Ramos (cell line): Measurements from ENCODE around the gene F2RL3.
"Not testable (repeated sequence)": the region's sequence is repeated elsewhere in the genome, so short reads cannot be mapped to it uniquely, and the experiment has no call there.

Experiments used
- in situ Hi-C: fragments of 300-500 bp; cut with MboI; formaldehyde crosslinking; loops from one replicate; pipeline ENCODE4 v1.14.3; 2022; ENCODE audit warnings: low sequenced_read_pairs; ENCODE audit not compliant: unreplicated experiment

F2RL3 gene

DNA sequence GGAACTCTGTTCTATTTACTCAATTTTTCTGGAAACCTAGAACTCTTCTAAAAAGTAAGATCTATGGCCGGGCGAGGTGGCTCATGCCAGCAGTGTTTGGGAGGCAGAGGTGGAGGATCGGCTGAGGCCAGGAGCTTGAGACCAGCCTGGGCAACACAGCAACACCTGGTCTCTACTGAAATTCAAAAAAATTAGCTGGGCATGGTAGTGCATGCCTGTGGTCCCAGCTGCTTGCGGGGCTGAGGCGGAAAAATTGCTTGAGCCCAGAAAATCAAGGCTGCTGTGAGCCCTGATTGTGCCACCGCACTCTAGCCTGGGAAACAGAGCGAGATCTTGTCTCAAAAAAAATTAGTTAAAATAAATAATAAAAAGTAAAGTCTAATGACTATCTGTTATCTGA lies 28.6 kb downstream of the F2RL3 start:
- in situ Hi-C loops, result no loop called here

DNA sequence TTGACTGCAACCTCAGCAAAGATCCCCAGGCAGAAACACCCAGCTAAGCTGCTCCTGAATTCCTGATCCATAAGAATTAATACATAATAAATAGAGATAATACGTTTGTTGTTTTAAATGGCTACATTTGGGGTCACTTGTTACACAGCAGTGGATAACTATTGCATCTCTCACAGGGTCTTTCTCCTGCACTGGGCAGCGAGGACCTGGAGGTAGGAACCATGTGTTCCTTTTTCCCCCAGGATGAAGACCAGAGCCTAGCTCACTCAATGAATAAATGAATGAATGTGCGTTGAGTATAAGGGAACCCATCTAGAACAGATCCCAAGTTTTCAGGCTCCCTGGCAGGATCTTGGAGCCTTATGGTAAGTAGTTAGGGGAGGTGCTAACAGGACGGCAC lies 30.7 kb downstream of the F2RL3 start:
- in situ Hi-C loops, result no loop called here

DNA sequence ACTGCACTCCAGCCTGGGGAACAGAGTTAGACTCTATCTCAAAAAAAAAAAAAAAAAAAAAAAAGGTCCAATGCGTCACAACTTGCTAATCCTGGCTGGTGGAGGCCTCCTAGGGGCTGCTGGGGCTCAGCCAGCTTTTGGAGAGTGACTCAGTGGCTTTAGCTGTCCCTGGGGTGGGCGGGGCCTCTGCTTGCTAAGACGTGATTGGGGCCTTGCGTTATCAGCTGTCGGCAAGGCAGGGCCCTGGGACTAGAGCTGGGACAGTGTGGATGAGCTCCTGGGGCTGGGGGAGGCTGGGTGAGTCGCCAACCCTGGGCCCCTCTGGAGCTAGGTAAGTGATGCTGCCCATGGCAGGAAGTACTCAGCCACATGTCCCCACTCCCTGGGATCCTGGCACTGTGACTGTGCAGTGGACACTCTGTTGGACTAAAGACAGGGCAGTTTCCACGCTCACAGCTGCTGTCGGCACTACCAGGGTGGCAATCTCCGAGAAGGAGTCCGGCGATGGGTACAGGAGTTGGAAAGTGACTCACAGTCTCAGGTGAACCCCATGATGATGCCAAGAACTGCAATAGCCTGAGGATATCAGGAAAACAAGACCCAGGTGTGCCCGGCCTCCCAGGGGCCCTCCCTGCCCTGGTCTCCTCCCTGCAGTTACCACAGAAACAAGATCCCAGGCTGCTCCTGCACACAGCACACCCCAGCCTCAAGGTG lies 32.2 kb downstream of the F2RL3 start:
- in situ Hi-C loops, result no loop called here

GRCh38 chr19:16921766-16922591 lies 33.2 kb downstream of the F2RL3 start:
- in situ Hi-C loops, result no loop called here

DNA sequence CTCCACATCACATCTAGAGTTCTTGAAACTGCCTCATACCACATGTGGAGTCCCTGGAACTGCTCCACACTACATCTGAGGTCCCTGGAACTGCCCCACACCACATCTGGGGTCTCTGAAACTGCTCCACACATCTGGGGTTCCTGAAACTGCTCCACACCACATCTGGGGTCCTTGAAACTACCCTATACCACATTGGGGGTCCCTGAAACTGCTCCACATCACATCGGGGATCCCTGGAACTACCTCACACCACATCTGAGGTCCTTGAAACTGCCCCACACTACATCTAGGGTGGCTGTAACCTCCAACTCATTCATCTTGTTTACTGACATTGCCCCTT lies 33.8 kb downstream of the F2RL3 start:
- in situ Hi-C loops, result no loop called here

DNA sequence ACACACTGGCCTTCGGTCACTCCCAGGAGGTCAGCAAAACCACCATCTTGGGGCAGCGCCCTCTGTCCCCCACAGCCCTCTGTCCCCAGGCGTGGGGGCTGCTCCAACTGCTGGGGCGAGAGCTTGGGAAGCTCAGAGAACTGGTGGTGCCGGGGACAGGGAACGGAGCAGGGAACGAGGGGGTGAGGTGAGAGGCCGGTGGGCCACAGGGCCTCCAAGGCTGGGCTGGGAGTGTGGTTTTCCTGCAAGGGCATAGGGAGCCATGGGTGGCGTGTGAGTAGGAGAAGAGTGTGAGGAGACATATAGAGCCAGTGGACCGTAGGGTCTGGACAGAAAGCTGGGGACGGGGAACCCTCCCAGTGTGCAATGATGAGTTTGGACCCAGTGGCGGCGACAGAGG lies 34.1 kb downstream of the F2RL3 start:
- in situ Hi-C loops, result no loop called here

GRCh38 chr19:16927883-16928282 lies 39.1 kb downstream of the F2RL3 start:
- in situ Hi-C loops, result no loop called here

DNA sequence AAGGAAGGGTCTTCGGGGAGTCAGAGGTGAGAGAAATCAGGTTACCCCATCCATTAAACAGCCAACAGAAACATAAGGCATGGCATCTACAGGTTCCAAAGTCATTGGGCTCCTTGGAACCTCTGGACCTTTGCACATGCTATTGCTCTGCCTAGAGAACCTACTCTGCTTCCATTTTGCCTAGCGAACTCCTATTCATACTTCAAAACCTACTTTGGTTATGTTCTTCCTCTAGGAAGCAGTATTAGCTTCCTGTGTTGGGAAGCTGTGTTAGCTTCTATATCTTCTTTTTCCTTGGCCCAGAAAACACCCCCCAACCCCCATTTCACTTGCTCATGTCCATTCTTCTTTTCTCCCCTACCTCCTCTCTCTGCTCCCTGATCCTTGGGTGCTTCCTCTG lies 39.6 kb downstream of the F2RL3 start:
- in situ Hi-C loops, result no loop called here

DNA sequence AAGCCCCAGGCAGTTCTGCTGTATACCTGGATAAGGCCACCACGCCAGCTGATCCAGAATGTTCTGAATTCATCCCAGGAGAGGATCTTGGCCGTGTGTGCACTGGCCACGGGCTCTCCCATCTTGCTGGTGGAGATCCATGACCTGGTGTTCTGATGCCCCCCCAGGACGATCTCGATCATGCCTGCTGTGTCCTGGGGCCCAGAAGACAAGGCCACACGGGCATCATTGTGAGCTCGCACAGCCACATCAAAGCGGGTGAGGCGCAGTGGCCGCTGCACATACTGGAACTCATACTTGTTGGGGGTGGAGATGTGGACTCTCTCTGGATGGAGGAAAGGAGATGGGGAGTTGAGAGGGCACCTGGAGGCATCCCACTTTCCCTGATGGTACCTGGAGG lies 40.1 kb downstream of the F2RL3 start:
- in situ Hi-C loops, result no loop called here

DNA sequence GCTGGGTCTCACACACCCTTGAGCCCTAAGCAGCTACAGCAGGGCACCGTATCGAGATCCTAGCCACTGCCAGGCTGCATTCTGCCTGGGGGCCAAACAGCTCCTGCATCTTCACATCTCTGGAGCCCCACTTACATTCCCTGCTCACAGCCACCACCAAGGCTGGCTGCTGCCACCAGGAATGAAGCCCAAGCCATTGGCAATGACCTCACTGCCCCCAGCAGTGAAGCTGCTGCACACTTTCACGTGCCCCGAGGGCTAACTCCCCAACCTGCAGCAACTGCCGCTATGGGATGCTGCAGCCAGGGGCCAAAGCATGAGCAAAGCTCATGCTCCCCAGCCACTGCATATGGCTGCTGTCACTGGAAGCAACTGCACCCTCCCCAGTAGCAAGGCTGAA lies 42.0 kb downstream of the F2RL3 start:
- in situ Hi-C loops, result no loop called here

DNA sequence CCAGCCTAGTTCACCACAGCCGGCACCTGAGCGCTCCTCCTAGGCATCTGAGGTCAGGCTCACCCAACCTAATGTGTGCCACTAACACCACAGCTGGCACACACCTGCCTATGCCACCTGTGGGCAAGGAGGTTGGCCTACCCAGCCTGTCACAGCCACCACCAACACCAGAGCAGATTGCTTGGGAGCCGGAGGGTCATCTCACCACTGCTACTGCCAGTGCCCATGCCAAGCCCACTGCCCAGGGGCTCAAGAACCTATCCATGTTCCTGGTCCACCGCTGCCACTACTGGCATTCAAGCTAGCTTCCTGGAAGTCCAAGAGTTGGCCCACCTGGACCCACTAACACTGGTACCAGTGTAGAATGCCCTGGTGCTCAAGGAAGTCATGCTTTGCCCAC lies 42.5 kb downstream of the F2RL3 start:
- in situ Hi-C loops, result no loop called here

- in situ Hi-C loops, result no loop called here
These were observed 45.7 kb downstream of the F2RL3 start for GRCh38 chr19:16934489-16934888.

- in situ Hi-C loops, result no loop called here
These were observed 48.1 kb downstream of the F2RL3 start for GRCh38 chr19:16936901-16937300.

DNA sequence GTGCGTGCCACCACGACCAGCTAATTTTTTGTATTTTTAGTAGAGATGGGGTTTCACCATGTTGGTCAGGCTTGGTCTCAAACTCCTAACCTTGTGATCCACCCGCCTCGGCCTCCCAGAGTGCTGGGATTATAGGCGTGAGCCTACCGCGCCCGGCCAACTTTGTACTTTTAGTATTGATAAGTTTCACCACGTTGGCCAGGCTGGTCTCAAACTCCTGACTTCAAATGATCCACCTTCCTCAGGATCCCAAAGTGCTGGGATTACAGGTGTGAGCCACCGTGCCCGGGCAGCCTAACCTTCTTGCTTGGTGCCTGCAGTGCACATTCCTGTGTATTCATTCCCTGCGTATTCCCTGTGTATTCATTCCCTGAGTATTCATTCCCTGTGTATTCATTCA lies 49.0 kb downstream of the F2RL3 start:
- in situ Hi-C loops, result not testable (repeated sequence)

DNA sequence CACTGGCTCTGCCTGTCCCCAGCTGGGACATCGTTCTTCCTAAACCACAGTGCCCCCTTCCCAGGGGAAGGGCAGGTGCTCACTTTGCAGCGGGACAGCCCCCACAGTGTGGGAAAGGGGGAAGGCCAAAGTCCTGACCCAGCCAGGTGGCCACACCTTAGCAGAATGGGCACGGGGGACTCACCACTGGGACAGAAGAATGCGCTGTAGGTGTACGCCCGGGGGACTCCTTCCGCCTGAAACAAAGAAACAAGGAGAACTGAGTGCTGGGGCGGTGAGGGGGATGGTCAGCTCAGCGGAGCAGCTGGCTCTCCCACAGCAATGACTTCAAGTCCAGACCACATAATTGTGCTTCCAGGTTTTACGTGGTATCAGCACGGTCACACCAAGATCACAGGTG lies 49.4 kb downstream of the F2RL3 start:
- in situ Hi-C loops, result no loop called here

DNA sequence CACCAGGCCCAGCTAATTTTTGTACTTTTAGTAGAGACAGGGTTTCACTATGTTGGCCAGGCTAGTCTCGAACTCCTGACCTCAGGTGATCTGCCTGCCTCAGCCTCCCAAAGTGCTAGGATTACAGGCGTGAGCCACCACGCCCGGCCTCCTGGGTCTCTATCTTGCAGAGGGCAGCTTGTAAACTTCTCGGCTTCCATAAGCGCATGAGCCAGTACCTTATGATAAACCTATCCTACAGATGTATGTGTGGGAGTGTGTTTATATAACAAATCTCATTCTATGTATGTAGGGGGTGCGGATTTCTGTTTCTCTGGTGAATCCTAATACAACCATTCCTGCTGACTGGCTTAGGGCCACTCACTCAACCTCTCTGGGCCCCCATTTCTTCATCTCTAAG lies 51.3 kb downstream of the F2RL3 start:
- in situ Hi-C loops, result not testable (repeated sequence)

GRCh38 chr19:16940626-16941025 lies 51.8 kb downstream of the F2RL3 start:
- in situ Hi-C loops, result no loop called here
